ENCODE results near the gene SMARCA4.
A peak's percentile ranks its signal among the peaks of the same experiment; 100 is the strongest.

SMARCA4 gene

GRCh38 chr19:10976131-10976892 lies 15.5 kb downstream of the SMARCA4 start:
- Histone ChIP-seq H3K27me3 (ENCODE audit: control insufficient read depth in 2 of 2, insufficient read depth in 2 of 2, low read length in 2 of 2) (no peaks in the 10 kb centered on the region), H3K27ac (ENCODE audit: low read depth in 2 of 2, low read length in 2 of 2) (peak overlapping the region; percentile 17 to 56), H3K4me1 (ENCODE audit: control insufficient read depth in 2 of 2, insufficient read depth in 2 of 2, low read length in 2 of 2) (peaks cover 12% of the 10 kb centered on the region in 2 donors), H3K36me3 (ENCODE audit: control insufficient read depth in 2 of 2, insufficient read depth in 2 of 2, low read length in 2 of 2) (peaks cover 0 to 8% of the 10 kb centered on the region in 2 donors), H3K4me3 (ENCODE audit: low read length in 2 of 2) (peak overlapping the region in 1 of 2 donors; percentile 31), H3K9ac (ENCODE audit: low read depth in 1 of 2, low read length in 2 of 2) (peak overlapping the region in 1 of 2 donors; percentile 42), H3K9me3 (ENCODE audit: control insufficient read depth in 2 of 2, low read length in 2 of 2) (no peaks in the 10 kb centered on the region)

DNA sequence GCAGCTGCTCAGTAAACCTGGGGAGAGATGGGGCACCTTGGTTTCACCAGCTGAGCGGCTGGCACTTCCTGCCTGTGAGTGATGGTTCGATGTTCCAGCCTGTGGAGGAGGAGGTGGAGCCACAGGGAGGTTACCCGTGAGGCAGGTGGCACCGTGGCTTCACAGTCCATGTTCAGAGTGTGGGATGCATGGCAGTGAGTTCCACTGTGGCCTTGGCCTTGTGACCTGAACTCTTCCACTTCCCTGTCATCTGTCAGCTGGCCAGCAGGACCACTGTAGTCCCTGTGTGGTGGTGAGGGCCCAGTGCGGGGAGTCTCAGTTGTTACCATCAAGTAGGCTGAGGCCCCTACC lies 16.9 kb downstream of the SMARCA4 start:
- H3K27me3 ChIP-seq (ENCODE audit: control insufficient read depth in 2 of 2, insufficient read depth in 2 of 2, low read length in 2 of 2) = no peaks in the 10 kb centered on the region
- peaks cover 0 to 8% of the 10 kb centered on the region in 2 donors for H3K36me3 ChIP-seq (ENCODE audit: control insufficient read depth in 2 of 2, insufficient read depth in 2 of 2, low read length in 2 of 2)
- H3K4me3 ChIP-seq (ENCODE audit: low read length in 2 of 2) = no peak overlapping the region
- no peaks in the 10 kb centered on the region for H3K9me3 ChIP-seq (ENCODE audit: control insufficient read depth in 2 of 2, low read length in 2 of 2)
- no peak overlapping the region for H3K9ac ChIP-seq (ENCODE audit: low read depth in 1 of 2, low read length in 2 of 2)
- H3K4me1 ChIP-seq (ENCODE audit: control insufficient read depth in 2 of 2, insufficient read depth in 2 of 2, low read length in 2 of 2) = peaks cover 12% of the 10 kb centered on the region in 2 donors
- H3K27ac ChIP-seq (ENCODE audit: low read depth in 2 of 2, low read length in 2 of 2) = no peak overlapping the region

DNA sequence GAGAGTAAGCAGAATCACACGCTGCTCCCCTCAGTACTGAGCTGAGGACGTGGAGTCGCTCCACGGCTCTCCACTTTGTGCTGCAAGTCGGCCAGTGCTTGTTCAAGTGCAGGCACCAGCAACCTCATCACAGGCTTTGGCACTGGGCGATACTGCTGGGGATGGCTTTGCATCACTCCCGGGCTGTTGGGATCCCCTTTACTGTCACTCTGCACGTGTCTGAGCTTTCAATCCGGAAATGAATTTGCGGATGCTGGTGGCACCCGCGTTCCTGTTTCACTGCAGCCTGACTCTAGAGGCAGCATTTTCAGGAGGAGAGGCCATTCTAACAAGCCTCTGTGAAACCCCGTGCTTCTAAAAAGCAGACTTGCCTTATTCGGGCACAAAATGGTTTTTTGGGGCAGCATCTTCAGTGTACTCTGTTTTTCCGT lies 19.1 kb downstream of the SMARCA4 start:
- H3K4me3 ChIP-seq (ENCODE audit: low read length in 2 of 2) = no peak overlapping the region
- peaks cover under 1 to 18% of the 10 kb centered on the region in 2 donors for H3K36me3 ChIP-seq (ENCODE audit: control insufficient read depth in 2 of 2, insufficient read depth in 2 of 2, low read length in 2 of 2)
- H3K9ac ChIP-seq (ENCODE audit: low read depth in 1 of 2, low read length in 2 of 2) = no peak overlapping the region
- H3K27ac ChIP-seq (ENCODE audit: low read depth in 2 of 2, low read length in 2 of 2) = no peak overlapping the region
- no peaks in the 10 kb centered on the region for H3K27me3 ChIP-seq (ENCODE audit: control insufficient read depth in 2 of 2, insufficient read depth in 2 of 2, low read length in 2 of 2)
- H3K4me1 ChIP-seq (ENCODE audit: control insufficient read depth in 2 of 2, insufficient read depth in 2 of 2, low read length in 2 of 2) = peaks cover 12% of the 10 kb centered on the region in 2 donors
- H3K9me3 ChIP-seq (ENCODE audit: control insufficient read depth in 2 of 2, low read length in 2 of 2) = no peaks in the 10 kb centered on the region

DNA sequence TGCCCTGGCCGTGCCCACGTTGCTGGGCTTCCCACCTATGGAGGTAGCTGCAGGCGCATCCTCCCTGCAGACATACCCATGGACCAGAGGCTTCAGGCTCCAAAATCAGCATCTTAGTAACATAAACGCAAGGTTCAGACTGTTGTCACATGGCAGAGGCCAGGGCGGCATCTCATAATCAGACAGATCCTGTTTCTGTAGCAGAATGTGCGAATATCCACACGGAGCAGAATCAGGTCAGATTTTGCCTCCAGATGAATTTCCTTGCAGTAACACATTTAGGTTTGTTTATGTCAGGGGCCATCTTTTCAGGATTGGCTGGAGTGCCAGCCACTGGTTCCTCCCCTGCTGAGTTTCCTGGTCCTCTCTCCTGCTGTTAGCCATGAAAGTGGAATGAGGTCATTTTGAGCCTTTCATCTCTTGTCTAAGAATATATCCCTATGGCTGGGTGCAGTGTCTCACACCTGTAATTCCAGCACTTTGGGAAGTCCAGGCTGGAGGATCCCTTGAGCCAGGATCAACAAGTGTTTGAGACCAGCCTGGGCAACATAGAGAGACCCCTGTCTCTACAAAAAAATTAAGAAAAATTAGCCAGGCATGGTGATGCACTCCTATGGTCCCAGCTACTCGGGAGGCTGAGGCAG lies 20.5 kb downstream of the SMARCA4 start:
- Histone ChIP-seq H3K4me1 (ENCODE audit: control insufficient read depth in 2 of 2, insufficient read depth in 2 of 2, low read length in 2 of 2) (peaks cover 1 to 3% of the 10 kb centered on the region in 2 donors), H3K27me3 (ENCODE audit: control insufficient read depth in 2 of 2, insufficient read depth in 2 of 2, low read length in 2 of 2) (no peaks in the 10 kb centered on the region), H3K9ac (ENCODE audit: low read depth in 1 of 2, low read length in 2 of 2) (no peak overlapping the region), H3K27ac (ENCODE audit: low read depth in 2 of 2, low read length in 2 of 2) (no peak overlapping the region), H3K4me3 (ENCODE audit: low read length in 2 of 2) (no peak overlapping the region), H3K9me3 (ENCODE audit: control insufficient read depth in 2 of 2, low read length in 2 of 2) (no peaks in the 10 kb centered on the region), H3K36me3 (ENCODE audit: control insufficient read depth in 2 of 2, insufficient read depth in 2 of 2, low read length in 2 of 2) (peaks cover 10 to 29% of the 10 kb centered on the region in 2 donors)

DNA sequence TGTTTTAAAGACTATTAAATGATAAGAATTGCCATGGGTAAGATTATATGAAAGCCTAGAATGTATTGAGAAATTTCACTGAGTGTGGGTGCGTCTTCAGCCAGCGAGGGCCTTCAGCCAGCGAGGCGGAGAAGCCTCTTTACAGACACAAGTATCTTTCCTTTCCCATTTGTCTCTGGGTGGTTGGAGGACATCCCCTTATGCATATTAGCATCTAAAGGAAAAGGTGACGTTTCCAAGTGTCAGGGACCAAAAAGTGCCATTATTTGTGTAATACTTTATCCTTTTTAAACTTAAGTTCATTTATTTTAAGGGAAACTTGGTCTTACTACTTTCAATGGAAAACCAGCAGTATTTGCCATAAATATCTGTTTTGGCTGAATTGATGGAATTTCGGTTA lies 22.2 kb downstream of the SMARCA4 start:
- Histone ChIP-seq H3K9ac (ENCODE audit: low read depth in 1 of 2, low read length in 2 of 2) (peak overlapping the region in 1 of 2 donors; percentile 8), H3K27me3 (ENCODE audit: control insufficient read depth in 2 of 2, insufficient read depth in 2 of 2, low read length in 2 of 2) (no peaks in the 10 kb centered on the region), H3K4me1 (ENCODE audit: control insufficient read depth in 2 of 2, insufficient read depth in 2 of 2, low read length in 2 of 2) (no peaks in the 10 kb centered on the region), H3K9me3 (ENCODE audit: control insufficient read depth in 2 of 2, low read length in 2 of 2) (no peaks in the 10 kb centered on the region), H3K27ac (ENCODE audit: low read depth in 2 of 2, low read length in 2 of 2) (no peak overlapping the region), H3K36me3 (ENCODE audit: control insufficient read depth in 2 of 2, insufficient read depth in 2 of 2, low read length in 2 of 2) (peaks cover 16 to 35% of the 10 kb centered on the region in 2 donors), H3K4me3 (ENCODE audit: low read length in 2 of 2) (no peak overlapping the region)

DNA sequence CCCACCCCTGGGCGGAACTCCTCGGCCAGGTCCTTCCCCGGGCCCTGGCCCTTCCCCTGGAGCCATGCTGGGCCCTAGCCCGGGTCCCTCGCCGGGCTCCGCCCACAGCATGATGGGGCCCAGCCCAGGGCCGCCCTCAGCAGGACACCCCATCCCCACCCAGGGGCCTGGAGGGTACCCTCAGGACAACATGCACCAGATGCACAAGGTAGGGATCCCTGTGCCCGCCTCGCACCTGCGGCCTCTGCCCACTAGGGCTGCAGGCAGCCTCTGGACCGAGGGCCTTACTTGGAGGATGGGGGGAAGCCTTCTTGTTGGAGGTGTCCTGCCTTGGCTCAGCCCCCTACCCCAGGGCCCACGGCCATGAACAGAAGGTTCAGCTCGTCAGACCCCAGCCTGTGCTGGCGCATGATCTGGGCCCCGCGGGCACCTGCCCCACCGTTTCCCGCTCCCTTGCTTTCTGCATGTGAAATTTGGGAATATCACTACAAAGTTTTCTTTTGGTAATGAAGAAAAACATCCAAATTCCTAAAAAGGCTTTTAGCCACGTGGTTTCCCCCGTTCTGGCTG lies 23.4 kb downstream of the SMARCA4 start:
- Histone ChIP-seq H3K4me1 (ENCODE audit: control insufficient read depth in 2 of 2, insufficient read depth in 2 of 2, low read length in 2 of 2) (no peaks in the 10 kb centered on the region), H3K4me3 (ENCODE audit: low read length in 2 of 2) (no peak overlapping the region), H3K27me3 (ENCODE audit: control insufficient read depth in 2 of 2, insufficient read depth in 2 of 2, low read length in 2 of 2) (no peaks in the 10 kb centered on the region), H3K36me3 (ENCODE audit: control insufficient read depth in 2 of 2, insufficient read depth in 2 of 2, low read length in 2 of 2) (peaks cover 26 to 45% of the 10 kb centered on the region in 2 donors), H3K9me3 (ENCODE audit: control insufficient read depth in 2 of 2, low read length in 2 of 2) (no peaks in the 10 kb centered on the region), H3K27ac (ENCODE audit: low read depth in 2 of 2, low read length in 2 of 2) (no peak overlapping the region), H3K9ac (ENCODE audit: low read depth in 1 of 2, low read length in 2 of 2) (no peak overlapping the region)

GRCh38 chr19:10985502-10985901 lies 24.7 kb downstream of the SMARCA4 start:
- Histone ChIP-seq H3K9ac (ENCODE audit: low read depth in 1 of 2, low read length in 2 of 2) (no peak overlapping the region), H3K4me1 (ENCODE audit: control insufficient read depth in 2 of 2, insufficient read depth in 2 of 2, low read length in 2 of 2) (no peaks in the 10 kb centered on the region), H3K4me3 (ENCODE audit: low read length in 2 of 2) (no peak overlapping the region), H3K27ac (ENCODE audit: low read depth in 2 of 2, low read length in 2 of 2) (no peak overlapping the region), H3K27me3 (ENCODE audit: control insufficient read depth in 2 of 2, insufficient read depth in 2 of 2, low read length in 2 of 2) (no peaks in the 10 kb centered on the region), H3K36me3 (ENCODE audit: control insufficient read depth in 2 of 2, insufficient read depth in 2 of 2, low read length in 2 of 2) (peaks cover 36 to 50% of the 10 kb centered on the region in 2 donors), H3K9me3 (ENCODE audit: control insufficient read depth in 2 of 2, low read length in 2 of 2) (no peaks in the 10 kb centered on the region)

DNA sequence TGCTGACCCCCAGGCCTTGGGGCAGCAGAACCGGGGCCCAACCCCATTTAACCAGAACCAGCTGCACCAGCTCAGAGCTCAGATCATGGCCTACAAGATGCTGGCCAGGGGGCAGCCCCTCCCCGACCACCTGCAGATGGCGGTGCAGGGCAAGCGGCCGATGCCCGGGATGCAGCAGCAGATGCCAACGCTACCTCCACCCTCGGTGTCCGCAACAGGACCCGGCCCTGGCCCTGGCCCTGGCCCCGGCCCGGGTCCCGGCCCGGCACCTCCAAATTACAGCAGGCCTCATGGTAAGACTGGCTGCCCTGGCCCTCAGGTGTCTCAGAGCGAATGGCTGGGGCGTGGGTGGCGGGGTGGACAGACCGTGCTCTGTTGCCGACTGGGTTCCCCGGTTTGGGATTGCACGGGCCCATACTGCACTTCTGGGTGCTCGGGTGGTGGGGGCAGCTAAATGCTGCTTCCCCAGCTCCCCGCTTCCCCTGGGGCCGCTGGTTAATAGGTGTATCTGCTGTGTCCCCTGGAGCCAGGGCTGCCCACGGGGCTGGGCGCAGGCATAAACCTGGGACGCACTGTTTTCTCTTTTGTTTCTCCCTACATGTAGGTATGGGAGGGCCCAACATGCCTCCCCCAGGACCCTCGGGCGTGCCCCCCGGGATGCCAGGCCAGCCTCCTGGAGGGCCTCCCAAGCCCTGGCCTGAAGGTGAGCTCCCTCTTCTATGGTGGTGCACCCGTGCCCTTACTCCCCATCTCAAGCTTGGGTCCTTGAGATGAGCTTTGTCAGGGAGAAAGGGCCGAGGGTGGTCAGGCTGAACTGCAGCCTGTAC lies 25.7 kb downstream of the SMARCA4 start:
- Histone ChIP-seq H3K27ac (ENCODE audit: low read depth in 2 of 2, low read length in 2 of 2) (no peak overlapping the region), H3K4me1 (ENCODE audit: control insufficient read depth in 2 of 2, insufficient read depth in 2 of 2, low read length in 2 of 2) (no peaks in the 10 kb centered on the region), H3K27me3 (ENCODE audit: control insufficient read depth in 2 of 2, insufficient read depth in 2 of 2, low read length in 2 of 2) (no peaks in the 10 kb centered on the region), H3K36me3 (ENCODE audit: control insufficient read depth in 2 of 2, insufficient read depth in 2 of 2, low read length in 2 of 2) (peaks cover 46 to 57% of the 10 kb centered on the region in 2 donors), H3K4me3 (ENCODE audit: low read length in 2 of 2) (no peak overlapping the region), H3K9ac (ENCODE audit: low read depth in 1 of 2, low read length in 2 of 2) (no peak overlapping the region), H3K9me3 (ENCODE audit: control insufficient read depth in 2 of 2, low read length in 2 of 2) (no peaks in the 10 kb centered on the region)

- Histone ChIP-seq H3K27me3 (ENCODE audit: control insufficient read depth in 2 of 2, insufficient read depth in 2 of 2, low read length in 2 of 2) (no peaks in the 10 kb centered on the region), H3K4me1 (ENCODE audit: control insufficient read depth in 2 of 2, insufficient read depth in 2 of 2, low read length in 2 of 2) (no peaks in the 10 kb centered on the region), H3K36me3 (ENCODE audit: control insufficient read depth in 2 of 2, insufficient read depth in 2 of 2, low read length in 2 of 2) (peaks cover 50 to 59% of the 10 kb centered on the region in 2 donors), H3K9me3 (ENCODE audit: control insufficient read depth in 2 of 2, low read length in 2 of 2) (no peaks in the 10 kb centered on the region), H3K4me3 (ENCODE audit: low read length in 2 of 2) (no peak overlapping the region), H3K9ac (ENCODE audit: low read depth in 1 of 2, low read length in 2 of 2) (no peak overlapping the region), H3K27ac (ENCODE audit: low read depth in 2 of 2, low read length in 2 of 2) (no peak overlapping the region)
These were observed 26.9 kb downstream of the SMARCA4 start for GRCh38 chr19:10987571-10988297.

Measured in mucosa of rectum (tissue), 2 donors.